ENCODE results near the gene GARIN5B.

Gene GARIN5B

DNA sequence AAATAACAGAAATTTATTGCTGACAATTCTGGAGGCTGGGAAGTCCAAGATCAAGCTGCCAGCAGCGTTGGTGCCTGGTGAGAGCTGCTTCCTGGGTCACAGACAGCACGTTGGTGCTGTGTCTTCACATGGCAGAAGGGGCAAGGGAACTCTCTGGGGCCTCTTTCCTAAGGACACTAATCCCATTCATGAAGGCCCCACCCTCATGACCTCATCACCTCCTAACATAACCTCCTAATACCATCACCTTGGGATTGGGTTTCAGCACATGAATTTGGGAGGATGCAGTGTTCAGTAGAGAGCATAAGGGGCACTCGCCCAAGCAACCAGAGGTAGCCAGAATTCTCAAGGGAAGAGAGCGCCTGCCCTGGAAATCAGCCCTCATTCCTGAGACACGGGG, 53.6 kb downstream of the GARIN5B start (continued):
- TF ChIP-seq ZNF70 (CRISPR knock-in tag; IDR thresholded peaks at IDR 0.05) (no peak), TCF4 (CRISPR knock-in tag; IDR thresholded peaks at IDR 0.05; ENCODE audit: borderline replicate concordance) (no peak), ZFP30 (CRISPR knock-in tag; IDR thresholded peaks at IDR 0.05) (no peak), RARB (CRISPR knock-in tag; IDR thresholded peaks at IDR 0.05) (no peak)

DNA sequence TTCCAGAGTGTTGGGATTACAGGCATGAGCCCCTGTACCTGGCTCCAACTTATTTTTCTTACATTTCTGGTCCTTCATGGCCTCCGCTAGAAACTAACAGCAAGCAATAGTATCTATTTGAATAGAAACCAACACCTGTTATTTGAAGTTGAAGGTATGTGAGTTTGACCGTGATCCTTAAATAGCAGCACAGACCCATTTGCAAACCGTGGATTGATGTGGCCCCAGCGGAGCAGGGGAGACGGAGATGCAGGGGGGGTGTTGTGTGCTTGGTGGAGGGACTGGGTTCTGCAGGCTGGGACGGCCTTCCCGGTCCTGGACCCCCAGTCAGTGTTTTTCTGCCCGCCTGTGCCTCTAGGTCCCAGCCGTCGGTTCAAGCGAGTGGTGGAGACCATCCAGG, 54.8 kb downstream of the GARIN5B start:
- no peak for ATAC-seq
- TF ChIP-seq ARNTL (CRISPR knock-in tag; IDR thresholded peaks at IDR 0.05; ENCODE audit: borderline replicate concordance, low read depth): no peak
- TF ChIP-seq OSR1 (CRISPR knock-in tag; IDR thresholded peaks at IDR 0.05): no peak
- no peak for TF ChIP-seq GLIS3 (CRISPR knock-in tag; IDR thresholded peaks at IDR 0.05)
- no peak for TF ChIP-seq ISL1 (CRISPR knock-in tag; IDR thresholded peaks at IDR 0.05)
- TF ChIP-seq RARB (CRISPR knock-in tag; IDR thresholded peaks at IDR 0.05): no peak
- TF ChIP-seq ZNF565 (CRISPR knock-in tag; conservative IDR thresholded peaks at IDR 0.05; ENCODE audit: low read depth): no peak
- TF ChIP-seq, protein P1, sequence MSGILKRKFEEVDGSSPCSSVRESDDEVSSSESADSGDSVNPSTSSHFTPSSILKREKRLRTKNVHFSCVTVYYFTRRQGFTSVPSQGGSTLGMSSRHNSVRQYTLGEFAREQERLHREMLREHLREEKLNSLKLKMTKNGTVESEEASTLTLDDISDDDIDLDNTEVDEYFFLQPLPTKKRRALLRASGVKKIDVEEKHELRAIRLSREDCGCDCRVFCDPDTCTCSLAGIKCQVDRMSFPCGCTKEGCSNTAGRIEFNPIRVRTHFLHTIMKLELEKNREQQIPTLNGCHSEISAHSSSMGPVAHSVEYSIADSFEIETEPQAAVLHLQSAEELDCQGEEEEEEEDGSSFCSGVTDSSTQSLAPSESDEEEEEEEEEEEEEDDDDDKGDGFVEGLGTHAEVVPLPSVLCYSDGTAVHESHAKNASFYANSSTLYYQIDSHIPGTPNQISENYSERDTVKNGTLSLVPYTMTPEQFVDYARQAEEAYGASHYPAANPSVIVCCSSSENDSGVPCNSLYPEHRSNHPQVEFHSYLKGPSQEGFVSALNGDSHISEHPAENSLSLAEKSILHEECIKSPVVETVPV (CRISPR knock-in tag; IDR thresholded peaks at IDR 0.05): no peak
- no peak for TF ChIP-seq SNAI2 (CRISPR knock-in tag; IDR thresholded peaks at IDR 0.05)
- no peak for TF ChIP-seq ESRRG (CRISPR knock-in tag; IDR thresholded peaks at IDR 0.05)
- TF ChIP-seq, protein P2, sequence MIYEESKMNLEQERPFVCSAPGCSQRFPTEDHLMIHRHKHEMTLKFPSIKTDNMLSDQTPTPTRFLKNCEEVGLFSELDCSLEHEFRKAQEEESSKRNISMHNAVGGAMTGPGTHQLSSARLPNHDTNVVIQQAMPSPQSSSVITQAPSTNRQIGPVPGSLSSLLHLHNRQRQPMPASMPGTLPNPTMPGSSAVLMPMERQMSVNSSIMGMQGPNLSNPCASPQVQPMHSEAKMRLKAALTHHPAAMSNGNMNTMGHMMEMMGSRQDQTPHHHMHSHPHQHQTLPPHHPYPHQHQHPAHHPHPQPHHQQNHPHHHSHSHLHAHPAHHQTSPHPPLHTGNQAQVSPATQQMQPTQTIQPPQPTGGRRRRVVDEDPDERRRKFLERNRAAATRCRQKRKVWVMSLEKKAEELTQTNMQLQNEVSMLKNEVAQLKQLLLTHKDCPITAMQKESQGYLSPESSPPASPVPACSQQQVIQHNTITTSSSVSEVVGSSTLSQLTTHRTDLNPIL (CRISPR knock-in tag; IDR thresholded peaks at IDR 0.05; ENCODE audit: low read depth): no peak
- no peak for TF ChIP-seq ZFP30 (CRISPR knock-in tag; IDR thresholded peaks at IDR 0.05)
- no peak for TF ChIP-seq ZNF8 (CRISPR knock-in tag; IDR thresholded peaks at IDR 0.05)
- TF ChIP-seq TCF4 (CRISPR knock-in tag; IDR thresholded peaks at IDR 0.05; ENCODE audit: borderline replicate concordance): no peak

DNA sequence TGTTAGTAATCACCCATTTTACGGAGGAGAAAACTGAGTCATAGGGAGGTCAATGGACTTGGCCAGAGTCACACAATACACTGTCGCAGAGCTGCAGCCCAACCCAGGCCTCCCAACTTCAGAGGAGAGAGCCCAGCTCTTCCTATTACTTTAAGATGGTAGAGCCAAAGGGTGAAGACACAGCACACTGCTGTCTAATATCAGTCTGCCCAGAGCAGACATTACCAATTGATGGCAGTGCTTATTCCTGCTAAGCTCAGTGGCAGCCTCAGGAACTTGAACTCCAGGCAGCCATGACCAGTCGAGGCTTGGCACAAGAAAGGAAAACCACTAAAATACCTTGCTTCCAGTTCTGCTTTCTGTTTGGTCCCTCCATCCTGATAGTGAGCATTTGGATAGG, 56.3 kb downstream of the GARIN5B start:
- TF ChIP-seq TCF4 (CRISPR knock-in tag; IDR thresholded peaks at IDR 0.05; ENCODE audit: borderline replicate concordance): no peak
- TF ChIP-seq ARNTL (CRISPR knock-in tag; IDR thresholded peaks at IDR 0.05; ENCODE audit: borderline replicate concordance, low read depth): no peak
- no peak for TF ChIP-seq OSR1 (CRISPR knock-in tag; IDR thresholded peaks at IDR 0.05)
- TF ChIP-seq, protein P3, sequence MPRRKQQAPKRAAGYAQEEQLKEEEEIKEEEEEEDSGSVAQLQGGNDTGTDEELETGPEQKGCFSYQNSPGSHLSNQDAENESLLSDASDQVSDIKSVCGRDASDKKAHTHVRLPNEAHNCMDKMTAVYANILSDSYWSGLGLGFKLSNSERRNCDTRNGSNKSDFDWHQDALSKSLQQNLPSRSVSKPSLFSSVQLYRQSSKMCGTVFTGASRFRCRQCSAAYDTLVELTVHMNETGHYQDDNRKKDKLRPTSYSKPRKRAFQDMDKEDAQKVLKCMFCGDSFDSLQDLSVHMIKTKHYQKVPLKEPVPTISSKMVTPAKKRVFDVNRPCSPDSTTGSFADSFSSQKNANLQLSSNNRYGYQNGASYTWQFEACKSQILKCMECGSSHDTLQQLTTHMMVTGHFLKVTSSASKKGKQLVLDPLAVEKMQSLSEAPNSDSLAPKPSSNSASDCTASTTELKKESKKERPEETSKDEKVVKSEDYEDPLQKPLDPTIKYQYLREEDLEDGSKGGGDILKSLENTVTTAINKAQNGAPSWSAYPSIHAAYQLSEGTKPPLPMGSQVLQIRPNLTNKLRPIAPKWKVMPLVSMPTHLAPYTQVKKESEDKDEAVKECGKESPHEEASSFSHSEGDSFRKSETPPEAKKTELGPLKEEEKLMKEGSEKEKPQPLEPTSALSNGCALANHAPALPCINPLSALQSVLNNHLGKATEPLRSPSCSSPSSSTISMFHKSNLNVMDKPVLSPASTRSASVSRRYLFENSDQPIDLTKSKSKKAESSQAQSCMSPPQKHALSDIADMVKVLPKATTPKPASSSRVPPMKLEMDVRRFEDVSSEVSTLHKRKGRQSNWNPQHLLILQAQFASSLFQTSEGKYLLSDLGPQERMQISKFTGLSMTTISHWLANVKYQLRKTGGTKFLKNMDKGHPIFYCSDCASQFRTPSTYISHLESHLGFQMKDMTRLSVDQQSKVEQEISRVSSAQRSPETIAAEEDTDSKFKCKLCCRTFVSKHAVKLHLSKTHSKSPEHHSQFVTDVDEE (CRISPR knock-in tag; IDR thresholded peaks at IDR 0.05): no peak
- no peak for TF ChIP-seq PPARA (CRISPR knock-in tag; IDR thresholded peaks at IDR 0.05; ENCODE audit: borderline replicate concordance)
- TF ChIP-seq SNAI2 (CRISPR knock-in tag; IDR thresholded peaks at IDR 0.05): no peak
- no peak for TF ChIP-seq ZNF70 (CRISPR knock-in tag; IDR thresholded peaks at IDR 0.05)
- no peak for TF ChIP-seq ZNF565 (CRISPR knock-in tag; conservative IDR thresholded peaks at IDR 0.05; ENCODE audit: low read depth)
- TF ChIP-seq ISL1 (CRISPR knock-in tag; IDR thresholded peaks at IDR 0.05): no peak
- TF ChIP-seq, protein P4, sequence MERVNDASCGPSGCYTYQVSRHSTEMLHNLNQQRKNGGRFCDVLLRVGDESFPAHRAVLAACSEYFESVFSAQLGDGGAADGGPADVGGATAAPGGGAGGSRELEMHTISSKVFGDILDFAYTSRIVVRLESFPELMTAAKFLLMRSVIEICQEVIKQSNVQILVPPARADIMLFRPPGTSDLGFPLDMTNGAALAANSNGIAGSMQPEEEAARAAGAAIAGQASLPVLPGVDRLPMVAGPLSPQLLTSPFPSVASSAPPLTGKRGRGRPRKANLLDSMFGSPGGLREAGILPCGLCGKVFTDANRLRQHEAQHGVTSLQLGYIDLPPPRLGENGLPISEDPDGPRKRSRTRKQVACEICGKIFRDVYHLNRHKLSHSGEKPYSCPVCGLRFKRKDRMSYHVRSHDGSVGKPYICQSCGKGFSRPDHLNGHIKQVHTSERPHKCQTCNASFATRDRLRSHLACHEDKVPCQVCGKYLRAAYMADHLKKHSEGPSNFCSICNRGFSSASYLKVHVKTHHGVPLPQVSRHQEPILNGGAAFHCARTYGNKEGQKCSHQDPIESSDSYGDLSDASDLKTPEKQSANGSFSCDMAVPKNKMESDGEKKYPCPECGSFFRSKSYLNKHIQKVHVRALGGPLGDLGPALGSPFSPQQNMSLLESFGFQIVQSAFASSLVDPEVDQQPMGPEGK (CRISPR knock-in tag; IDR thresholded peaks at IDR 0.05; ENCODE audit: borderline replicate concordance): no peak
- TF ChIP-seq ZFP3 (CRISPR knock-in tag; IDR thresholded peaks at IDR 0.05): no peak
- TF ChIP-seq TOX (CRISPR knock-in tag; IDR thresholded peaks at IDR 0.05; ENCODE audit: borderline replicate concordance): no peak
- no peak for ATAC-seq

DNA sequence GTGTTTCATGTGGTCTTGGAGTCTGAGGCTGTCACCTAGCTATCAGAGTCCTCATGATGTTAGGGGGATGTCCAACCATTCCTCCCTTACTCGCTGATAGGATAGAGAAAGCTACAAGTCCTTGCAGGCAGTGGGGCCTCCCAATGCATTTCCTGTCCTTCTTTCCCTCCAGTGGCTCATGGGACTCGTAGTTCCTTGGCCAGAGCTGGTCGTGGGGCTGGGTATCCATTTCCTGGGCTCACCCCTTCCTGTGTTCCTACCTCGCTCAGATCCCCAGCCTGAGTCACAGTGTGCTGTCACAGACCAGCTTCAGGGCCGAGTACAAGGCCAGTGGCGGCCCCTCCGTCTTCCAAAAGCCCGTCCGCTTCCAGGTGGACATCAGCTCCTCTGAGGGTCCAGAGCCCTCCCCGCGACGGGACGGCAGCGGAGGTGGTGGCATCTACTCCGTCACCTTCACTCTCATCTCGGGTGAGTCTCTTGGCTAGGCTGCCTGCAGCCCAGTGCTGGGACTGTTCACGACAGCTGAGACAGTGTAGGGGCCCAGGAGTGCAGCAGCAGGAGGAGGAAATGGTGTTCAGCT, 57.0 kb downstream of the GARIN5B start:
- ATAC-seq: no peak
- TF ChIP-seq CSDC2 (CRISPR knock-in tag; IDR thresholded peaks at IDR 0.05): no peak
- no peak for TF ChIP-seq ARNTL (CRISPR knock-in tag; IDR thresholded peaks at IDR 0.05; ENCODE audit: borderline replicate concordance, low read depth)
- no peak for TF ChIP-seq ZNF8 (CRISPR knock-in tag; IDR thresholded peaks at IDR 0.05)
- TF ChIP-seq ZNF565 (CRISPR knock-in tag; conservative IDR thresholded peaks at IDR 0.05; ENCODE audit: low read depth): no peak
- TF ChIP-seq, protein P5, sequence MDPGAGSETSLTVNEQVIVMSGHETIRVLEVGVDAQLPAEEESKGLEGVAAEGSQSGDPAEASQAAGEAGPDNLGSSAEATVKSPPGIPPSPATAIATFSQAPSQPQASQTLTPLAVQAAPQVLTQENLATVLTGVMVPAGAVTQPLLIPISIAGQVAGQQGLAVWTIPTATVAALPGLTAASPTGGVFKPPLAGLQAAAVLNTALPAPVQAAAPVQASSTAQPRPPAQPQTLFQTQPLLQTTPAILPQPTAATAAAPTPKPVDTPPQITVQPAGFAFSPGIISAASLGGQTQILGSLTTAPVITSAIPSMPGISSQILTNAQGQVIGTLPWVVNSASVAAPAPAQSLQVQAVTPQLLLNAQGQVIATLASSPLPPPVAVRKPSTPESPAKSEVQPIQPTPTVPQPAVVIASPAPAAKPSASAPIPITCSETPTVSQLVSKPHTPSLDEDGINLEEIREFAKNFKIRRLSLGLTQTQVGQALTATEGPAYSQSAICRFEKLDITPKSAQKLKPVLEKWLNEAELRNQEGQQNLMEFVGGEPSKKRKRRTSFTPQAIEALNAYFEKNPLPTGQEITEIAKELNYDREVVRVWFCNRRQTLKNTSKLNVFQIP (CRISPR knock-in tag; IDR thresholded peaks at IDR 0.05; ENCODE audit: borderline replicate concordance, low read depth): no peak
- TF ChIP-seq PPARA (CRISPR knock-in tag; IDR thresholded peaks at IDR 0.05; ENCODE audit: borderline replicate concordance): no peak
- no peak for TF ChIP-seq ZNF70 (CRISPR knock-in tag; IDR thresholded peaks at IDR 0.05)
- TF ChIP-seq GLIS3 (CRISPR knock-in tag; IDR thresholded peaks at IDR 0.05): no peak
- no peak for TF ChIP-seq ZFP30 (CRISPR knock-in tag; IDR thresholded peaks at IDR 0.05)
- TF ChIP-seq, protein P1 (CRISPR knock-in tag; IDR thresholded peaks at IDR 0.05): no peak
- no peak for TF ChIP-seq BACH2 (CRISPR knock-in tag; IDR thresholded peaks at IDR 0.05; ENCODE audit: borderline replicate concordance)
- TF ChIP-seq OSR1 (CRISPR knock-in tag; IDR thresholded peaks at IDR 0.05): no peak
- TF ChIP-seq TOX (CRISPR knock-in tag; IDR thresholded peaks at IDR 0.05; ENCODE audit: borderline replicate concordance): no peak
